Activated naive CD8-positive, alpha-beta T cell treated with anti-CD3 and anti-CD28 coated beads, Interleukin-2, amount 50 U/mL, for 24 hours (primary cell): ENCODE measurements around the gene LIN7B.
A peak's percentile ranks its signal among the peaks of the same experiment; 100 is the strongest.
"Not testable (repeated sequence)": the region's sequence is repeated elsewhere in the genome, so short reads cannot be mapped to it uniquely, and the experiment has no call there.

Experiments
- ATAC-seq: fragments of 150-1000 bp; cut with Tn5 transposase; one replicate; pipeline ENCODE4 v1.10.0; 2021
- DNase-seq: peaks from one replicate; pipeline ENCODE4 v3.0.0; 2021
- H3K27ac Mint-ChIP-seq: one replicate; pipeline ENCODE4 v1.8.0; 2021; ENCODE audit warnings: mild to moderate bottlenecking, mixed read lengths
- H3K27me3 Mint-ChIP-seq: one replicate; pipeline ENCODE4 v1.8.0; 2021; ENCODE audit warnings: mixed read lengths
- H3K36me3 Mint-ChIP-seq: one replicate; pipeline ENCODE4 v1.8.0; 2021; ENCODE audit warnings: low read depth, mixed read lengths
- H3K4me1 Mint-ChIP-seq: one replicate; pipeline ENCODE4 v1.8.0; 2021; ENCODE audit warnings: mixed read lengths
- H3K4me3 Mint-ChIP-seq: one replicate; pipeline ENCODE4 v1.8.0; 2021; ENCODE audit warnings: mild to moderate bottlenecking, moderate library complexity, mixed read lengths
- H3K9me3 Mint-ChIP-seq: one replicate; pipeline ENCODE4 v1.8.0; 2021; ENCODE audit warnings: mixed read lengths

The LIN7B gene

GRCh38 chr19:49141352-49141751 lies 27.2 kb downstream of the LIN7B start:
- no peaks in the 10 kb centered on the region for H3K9me3 Mint-ChIP-seq
- peaks cover 14% of the 10 kb centered on the region for H3K4me1 Mint-ChIP-seq
- no peaks in the 10 kb centered on the region for H3K36me3 Mint-ChIP-seq
- no peak overlapping the region for H3K27ac Mint-ChIP-seq
- peaks cover 23% of the 10 kb centered on the region for H3K27me3 Mint-ChIP-seq
- no peak for ATAC-seq
- no peak for DNase-seq
- H3K4me3 Mint-ChIP-seq: no peak overlapping the region

DNA sequence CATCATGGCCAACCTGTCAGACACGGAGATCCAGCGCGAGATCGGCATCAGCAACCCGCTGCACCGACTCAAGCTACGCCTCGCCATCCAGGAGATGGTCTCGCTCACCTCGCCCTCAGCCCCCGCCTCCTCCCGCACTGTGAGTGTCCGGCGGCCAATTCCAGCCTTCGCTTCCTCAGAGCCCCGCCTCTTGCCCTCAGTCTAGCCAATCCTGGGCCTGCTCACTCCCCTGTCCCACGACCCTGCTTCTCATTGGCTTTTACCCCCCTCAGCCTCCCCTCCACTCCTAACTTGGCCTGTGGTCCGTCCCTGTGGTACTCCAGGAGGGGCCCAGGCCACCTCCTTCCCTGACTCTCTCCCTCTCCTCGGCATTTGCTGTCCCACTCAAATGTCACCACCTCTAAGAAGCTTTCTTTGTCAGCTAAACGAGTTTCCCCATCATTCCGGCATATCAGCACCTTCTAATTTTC lies 28.7 kb downstream of the LIN7B start:
- peak; percentile 91 for ATAC-seq
- H3K4me3 Mint-ChIP-seq: peak overlapping the region; percentile 71
- DNase-seq: peak; percentile 78
- H3K27ac Mint-ChIP-seq: no peak overlapping the region
- peaks cover 37% of the 10 kb centered on the region for H3K27me3 Mint-ChIP-seq
- H3K4me1 Mint-ChIP-seq: peaks cover 14% of the 10 kb centered on the region
- H3K36me3 Mint-ChIP-seq: no peaks in the 10 kb centered on the region
- no peaks in the 10 kb centered on the region for H3K9me3 Mint-ChIP-seq

DNA sequence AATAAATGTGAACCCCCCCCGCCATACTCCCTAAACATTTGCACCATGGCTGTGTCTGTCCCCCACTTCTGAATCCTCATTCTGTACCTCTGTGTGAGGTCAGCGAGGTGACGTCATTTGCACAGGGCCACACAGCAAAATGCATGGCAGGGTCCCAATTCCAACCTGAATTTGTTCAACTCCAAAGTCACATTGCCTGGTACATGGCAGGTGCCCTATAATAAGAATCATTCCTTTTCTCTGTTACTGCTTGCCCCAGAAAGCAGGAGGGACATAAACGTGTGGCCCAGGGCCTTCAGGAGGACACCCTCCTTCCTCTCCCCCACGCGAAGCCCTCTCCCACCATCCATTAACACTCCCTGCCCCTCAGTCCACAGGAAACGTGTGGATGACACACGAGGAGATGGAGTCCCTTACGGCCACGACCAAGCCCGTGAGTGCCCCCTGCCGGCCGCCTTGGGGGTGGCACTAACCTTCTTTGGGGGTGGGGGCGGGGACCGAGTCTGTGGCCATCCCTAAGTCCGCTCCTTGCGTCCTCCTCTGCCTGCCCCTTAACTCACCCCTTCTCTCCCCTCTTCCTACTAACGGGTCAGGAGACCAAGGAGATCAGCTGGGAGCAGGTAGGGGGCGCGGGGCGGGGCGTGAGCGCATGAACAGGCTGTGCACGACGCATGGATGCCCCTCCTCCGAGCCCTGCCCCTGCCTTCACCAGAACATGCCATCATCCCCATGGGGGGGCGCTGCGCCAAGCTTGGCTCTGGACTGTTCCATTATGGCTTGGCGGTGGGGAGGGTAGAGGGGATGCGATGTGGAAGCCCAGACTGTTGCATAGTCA lies 31.6 kb downstream of the LIN7B start:
- peak overlapping the region; percentile 8 for H3K4me3 Mint-ChIP-seq
- peak; percentile 44 for ATAC-seq
- H3K9me3 Mint-ChIP-seq: no peaks in the 10 kb centered on the region
- peaks cover 32% of the 10 kb centered on the region for H3K4me1 Mint-ChIP-seq
- DNase-seq: peak; percentile 88
- H3K27ac Mint-ChIP-seq: peak overlapping the region; percentile 66
- H3K27me3 Mint-ChIP-seq: peaks cover 61% of the 10 kb centered on the region
- no peaks in the 10 kb centered on the region for H3K36me3 Mint-ChIP-seq

GRCh38 chr19:49146408-49146770 lies 32.2 kb downstream of the LIN7B start:
- Mint-ChIP-seq H3K27me3 (peaks cover 65% of the 10 kb centered on the region), H3K4me1 (peaks cover 37% of the 10 kb centered on the region), H3K27ac (peak overlapping the region; percentile 55)
- ATAC-seq, DNase-seq, H3K9me3 Mint-ChIP-seq, H3K36me3 Mint-ChIP-seq, H3K4me3 Mint-ChIP-seq: not testable (repeated sequence)

DNA sequence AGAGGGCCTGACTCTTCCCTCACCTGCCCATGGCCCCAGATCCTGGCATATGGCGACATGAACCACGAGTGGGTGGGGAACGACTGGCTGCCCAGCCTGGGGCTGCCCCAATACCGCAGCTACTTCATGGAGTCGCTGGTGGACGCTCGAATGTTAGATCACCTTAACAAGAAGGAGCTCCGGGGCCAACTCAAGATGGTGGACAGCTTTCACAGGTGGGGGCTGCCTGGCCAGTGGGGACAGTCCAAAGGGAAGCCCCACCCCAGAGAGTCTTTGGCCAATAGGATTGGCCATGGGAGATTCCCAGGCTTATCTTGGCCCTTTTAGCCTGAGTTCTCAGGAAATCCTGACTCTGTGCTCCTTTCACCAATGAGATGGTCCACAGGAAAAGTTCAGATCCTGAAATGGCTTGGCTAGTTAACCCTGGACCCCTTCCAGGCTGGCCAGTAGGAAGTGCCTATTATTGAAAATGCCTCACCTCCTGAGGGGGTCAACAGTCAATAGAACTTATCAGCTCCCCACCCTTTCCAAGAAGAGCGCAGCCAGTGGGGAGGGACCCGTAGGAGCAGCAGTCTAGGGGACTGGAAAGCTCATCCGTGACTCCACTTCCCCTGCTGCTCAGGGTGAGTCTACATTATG lies 34.0 kb downstream of the LIN7B start:
- peaks cover 34% of the 10 kb centered on the region for H3K4me1 Mint-ChIP-seq
- peaks cover 71% of the 10 kb centered on the region for H3K27me3 Mint-ChIP-seq
- H3K9me3 Mint-ChIP-seq: no peaks in the 10 kb centered on the region
- H3K27ac Mint-ChIP-seq: no peak overlapping the region
- DNase-seq: no peak
- H3K36me3 Mint-ChIP-seq: no peaks in the 10 kb centered on the region
- H3K4me3 Mint-ChIP-seq: peak overlapping the region; percentile 32
- ATAC-seq: no peak

GRCh38 chr19:49148784-49149651 lies 34.8 kb downstream of the LIN7B start:
- Mint-ChIP-seq H3K4me1 (peaks cover 34% of the 10 kb centered on the region), H3K9me3 (no peaks in the 10 kb centered on the region), H3K4me3 (peak overlapping the region; percentile 75), H3K27ac (no peak overlapping the region), H3K27me3 (peaks cover 77% of the 10 kb centered on the region), H3K36me3 (no peaks in the 10 kb centered on the region)
- DNase-seq (peak; percentile 88), ATAC-seq (peak; percentile 24)

- no peaks in the 10 kb centered on the region for H3K9me3 Mint-ChIP-seq
- no peak for DNase-seq
- no peak for ATAC-seq
- no peaks in the 10 kb centered on the region for H3K36me3 Mint-ChIP-seq
- peaks cover 83% of the 10 kb centered on the region for H3K27me3 Mint-ChIP-seq
- no peak overlapping the region for H3K27ac Mint-ChIP-seq
- peak overlapping the region; percentile 75 for H3K4me3 Mint-ChIP-seq
- H3K4me1 Mint-ChIP-seq: peaks cover 34% of the 10 kb centered on the region
These were observed 35.5 kb downstream of the LIN7B start for GRCh38 chr19:49149652-49150105.

DNA sequence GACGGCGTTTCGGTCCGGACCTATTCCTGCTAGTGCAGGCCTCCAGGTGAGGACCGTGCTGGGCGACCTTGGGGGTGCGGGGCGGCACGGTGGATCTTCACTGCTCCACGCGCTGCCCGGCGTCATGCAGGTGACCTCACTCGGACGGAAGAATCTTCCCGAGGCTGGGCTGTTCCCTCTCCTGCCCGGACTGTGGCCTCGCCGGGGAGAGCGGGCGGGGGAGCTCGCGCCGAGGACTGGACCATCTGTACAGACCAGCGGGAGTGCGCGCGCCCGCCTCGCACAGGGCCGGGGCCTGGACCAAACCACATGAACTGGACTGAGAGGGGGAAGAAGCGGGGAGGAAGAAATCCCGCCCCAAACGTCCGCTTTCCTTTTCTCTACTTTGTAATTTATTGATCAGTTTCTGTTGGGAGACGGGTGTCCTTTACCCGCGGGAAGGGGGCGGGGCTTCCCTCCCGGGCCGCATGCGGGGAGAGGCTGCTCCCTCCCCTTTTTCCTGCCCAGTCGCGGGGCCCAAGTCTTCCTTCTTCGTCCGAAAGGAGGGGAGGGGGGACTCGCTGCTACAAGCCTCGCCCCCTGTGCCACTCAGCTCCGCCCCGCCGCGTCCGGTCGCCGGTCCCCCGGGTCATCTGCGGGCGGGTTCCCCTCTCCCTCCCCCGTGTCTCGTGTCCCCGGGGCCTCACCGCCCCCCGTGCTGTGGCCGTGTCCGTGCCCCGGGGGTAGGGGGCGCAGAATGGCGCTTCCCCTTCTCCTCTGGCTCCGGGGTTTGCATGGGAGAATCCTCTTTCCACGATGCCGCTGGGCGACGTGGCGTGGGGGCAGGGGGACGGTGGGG lies 36.2 kb downstream of the LIN7B start:
- Mint-ChIP-seq H3K27me3 (peaks cover 82% of the 10 kb centered on the region), H3K9me3 (no peaks in the 10 kb centered on the region), H3K27ac (no peak overlapping the region)

DNA sequence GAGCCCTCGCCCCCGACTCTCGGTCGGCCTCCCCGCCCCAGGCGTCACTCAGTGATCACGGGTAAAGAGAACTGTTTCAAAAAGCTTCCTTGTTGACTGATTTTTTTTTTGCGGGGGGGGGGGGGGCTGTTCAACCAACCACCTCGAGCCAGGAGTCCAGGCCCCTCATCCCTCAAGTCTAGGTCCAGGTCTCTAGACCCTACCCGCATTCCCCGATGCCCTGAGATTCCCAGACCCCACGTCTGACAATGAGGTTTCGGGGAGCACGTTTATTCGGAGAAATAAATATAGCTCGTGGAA lies 36.7 kb downstream of the LIN7B start:
- Mint-ChIP-seq H3K36me3 (no peaks in the 10 kb centered on the region), H3K27me3 (peaks cover 83% of the 10 kb centered on the region), H3K4me3 (peak overlapping the region; percentile 8), H3K27ac (no peak overlapping the region), H3K9me3 (no peaks in the 10 kb centered on the region), H3K4me1 (peaks cover 26% of the 10 kb centered on the region)
- DNase-seq (no peak), ATAC-seq (no peak)

More for the DNA sequence above, 36.2 kb downstream of the LIN7B start:
- peak; percentile 13 for ATAC-seq
- H3K4me3 Mint-ChIP-seq: peak overlapping the region; percentile 75
- H3K4me1 Mint-ChIP-seq: peaks cover 32% of the 10 kb centered on the region
- DNase-seq: peak; percentile 58
- H3K36me3 Mint-ChIP-seq: no peaks in the 10 kb centered on the region

DNA sequence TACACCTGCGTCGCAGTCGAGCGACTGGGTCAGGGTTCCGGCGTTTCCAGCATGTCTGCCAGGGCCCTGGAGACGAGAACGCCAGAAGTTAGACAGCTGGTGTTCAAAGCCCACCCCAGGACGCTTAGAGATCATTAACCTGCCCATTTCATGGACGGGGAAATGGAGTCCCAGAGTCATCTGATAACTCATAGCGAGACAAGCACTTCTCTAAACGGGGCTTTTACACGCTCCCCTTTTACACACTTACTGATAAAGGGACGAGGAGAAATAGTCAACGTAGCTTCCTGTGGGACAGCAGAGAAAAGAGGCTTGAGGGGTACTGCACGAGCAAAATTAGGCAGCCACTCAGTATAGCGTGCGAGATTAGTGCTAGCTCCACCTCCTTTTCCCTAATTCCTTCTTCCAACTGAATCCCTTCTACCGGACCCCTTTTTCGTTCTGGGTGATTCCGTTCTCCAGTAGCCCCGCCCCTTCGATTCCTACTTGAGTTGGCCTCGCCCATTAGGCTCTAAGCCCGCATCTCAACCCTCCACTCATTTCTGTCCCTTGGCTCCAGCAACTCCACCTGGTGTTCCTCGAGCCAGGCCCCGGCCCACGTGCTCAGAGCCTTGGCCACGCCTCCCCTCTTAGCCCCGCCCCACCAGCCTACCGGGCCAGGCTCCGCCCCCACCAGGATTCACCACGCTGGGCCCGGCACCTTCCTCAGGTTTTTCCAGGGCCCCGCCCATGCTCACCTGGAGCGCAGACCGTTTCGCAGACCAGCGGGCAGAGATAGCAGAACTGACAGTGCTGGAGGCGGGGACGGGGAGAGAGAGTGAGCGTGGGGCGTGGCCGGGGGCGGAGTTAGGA lies 37.3 kb downstream of the LIN7B start:
- Mint-ChIP-seq H3K27ac (no peak overlapping the region), H3K4me1 (peaks cover 26% of the 10 kb centered on the region), H3K36me3 (no peaks in the 10 kb centered on the region), H3K4me3 (peak overlapping the region; percentile 42), H3K9me3 (no peaks in the 10 kb centered on the region), H3K27me3 (peaks cover 84% of the 10 kb centered on the region)
- no peak for ATAC-seq
- peak; percentile 51 for DNase-seq

DNA sequence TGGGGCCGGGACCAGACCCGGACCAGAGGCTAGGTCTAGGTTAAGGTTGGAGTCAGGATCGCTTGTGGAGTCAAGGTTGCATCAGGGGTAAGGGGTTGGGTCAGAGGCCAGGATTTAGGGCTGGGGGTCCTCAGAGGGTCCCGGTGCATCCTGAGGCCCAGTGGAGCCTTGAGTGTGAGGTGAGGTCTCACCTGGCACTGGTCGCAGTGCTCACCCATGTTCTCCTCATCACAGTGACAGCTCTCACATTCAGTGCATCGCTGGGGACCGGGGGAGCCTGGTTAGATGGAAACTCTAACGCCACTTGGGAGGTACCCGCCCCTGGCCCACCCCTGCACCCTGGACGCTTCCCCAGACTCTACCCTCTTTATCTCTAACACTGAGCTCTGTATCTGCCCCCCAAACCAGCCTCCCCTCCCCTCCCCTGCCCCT lies 38.0 kb downstream of the LIN7B start:
- H3K9me3 Mint-ChIP-seq: no peaks in the 10 kb centered on the region
- no peaks in the 10 kb centered on the region for H3K36me3 Mint-ChIP-seq
- no peak overlapping the region for H3K27ac Mint-ChIP-seq
- no peak for ATAC-seq
- H3K27me3 Mint-ChIP-seq: peaks cover 78% of the 10 kb centered on the region
- DNase-seq: no peak
- no peak overlapping the region for H3K4me3 Mint-ChIP-seq
- peaks cover 26% of the 10 kb centered on the region for H3K4me1 Mint-ChIP-seq

DNA sequence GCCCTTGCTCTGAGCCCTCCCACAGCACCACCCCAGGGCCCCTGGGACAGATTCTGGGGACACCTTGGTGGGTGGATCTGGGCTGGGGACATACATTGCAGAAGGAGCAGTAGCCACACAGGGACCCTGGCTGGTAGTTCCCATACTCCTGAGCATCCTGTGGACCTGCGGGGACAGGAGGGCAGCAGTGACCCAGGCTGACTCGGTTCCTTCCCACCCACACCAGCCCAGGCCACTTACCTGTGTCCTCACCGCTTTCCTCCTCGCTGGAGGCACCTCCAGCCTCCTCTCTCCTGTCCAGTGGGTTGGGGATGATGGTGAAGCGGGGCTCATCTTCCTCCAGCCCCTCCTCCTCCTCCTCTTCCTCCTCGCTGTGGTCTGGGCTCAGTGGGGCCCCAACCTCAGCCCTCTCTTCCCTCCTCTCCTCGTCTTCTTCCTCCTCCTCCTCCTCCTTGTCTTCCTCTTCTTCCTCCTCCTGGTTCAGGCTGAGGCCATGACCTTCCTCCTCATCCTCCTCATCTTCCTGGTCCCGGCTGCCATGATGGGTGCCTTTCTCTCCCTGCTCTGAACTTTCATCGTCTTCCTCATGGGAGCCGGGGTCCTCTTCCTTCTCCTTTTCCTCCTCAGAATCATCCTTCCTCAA lies 39.1 kb downstream of the LIN7B start:
- H3K4me3 Mint-ChIP-seq: no peak overlapping the region
- H3K36me3 Mint-ChIP-seq: no peaks in the 10 kb centered on the region
- peaks cover 79% of the 10 kb centered on the region for H3K27me3 Mint-ChIP-seq
- no peaks in the 10 kb centered on the region for H3K9me3 Mint-ChIP-seq
- DNase-seq (no peak), ATAC-seq (no peak)
- peaks cover 28% of the 10 kb centered on the region for H3K4me1 Mint-ChIP-seq
- H3K27ac Mint-ChIP-seq: peak overlapping the region; percentile 13

GRCh38 chr19:49154279-49154678 lies 40.1 kb downstream of the LIN7B start:
- H3K27me3 Mint-ChIP-seq: peaks cover 74% of the 10 kb centered on the region
- no peaks in the 10 kb centered on the region for H3K36me3 Mint-ChIP-seq
- no peak overlapping the region for H3K27ac Mint-ChIP-seq
- peaks cover 24% of the 10 kb centered on the region for H3K4me1 Mint-ChIP-seq
- no peak for ATAC-seq
- no peak overlapping the region for H3K4me3 Mint-ChIP-seq
- no peaks in the 10 kb centered on the region for H3K9me3 Mint-ChIP-seq
- DNase-seq: no peak
